Activated CD8-positive, alpha-beta memory T cell treated with anti-CD3 and anti-CD28 coated beads, Interleukin-2, amount 50 U/mL, for 4 hours (primary cell): ENCODE measurements around the gene AADACL4.
"Not testable (repeated sequence)": the region's sequence is repeated elsewhere in the genome, so short reads cannot be mapped to it uniquely, and the experiment has no call there.

ENCODE experiments used
- DNase-seq: peaks from one replicate; pipeline ENCODE4 v3.0.0-alpha.2; 2020

Gene AADACL4

GRCh38 chr1:12661606-12662219, 17.8 kb downstream of the AADACL4 start:
- no peak for DNase-seq

- DNase-seq: no peak
Measured at GRCh38 chr1:12662556-12662955, 18.7 kb downstream of the AADACL4 start.

DNA sequence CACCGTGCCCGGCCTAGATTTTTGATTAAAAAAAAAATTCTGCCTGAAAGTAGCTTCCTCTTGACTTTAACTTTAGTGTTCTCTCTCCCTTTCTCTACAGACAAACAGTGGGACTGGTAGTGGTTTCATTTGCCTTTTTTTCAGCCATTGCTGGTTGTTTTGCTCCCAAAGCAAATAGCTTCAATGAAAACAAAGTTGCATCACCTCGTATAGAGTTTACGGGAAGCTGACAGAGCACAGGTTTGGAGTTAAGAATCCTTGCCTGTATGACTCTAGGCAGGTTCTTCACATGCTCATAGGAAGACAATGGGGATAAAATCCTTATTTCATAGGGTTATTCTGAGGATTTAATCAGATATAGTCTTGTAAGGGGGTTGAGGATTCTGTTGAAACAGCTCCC, 21.6 kb downstream of the AADACL4 start:
- DNase-seq: no peak

GRCh38 chr1:12666141-12666735, 22.4 kb downstream of the AADACL4 start:
- DNase-seq: no peak

DNA sequence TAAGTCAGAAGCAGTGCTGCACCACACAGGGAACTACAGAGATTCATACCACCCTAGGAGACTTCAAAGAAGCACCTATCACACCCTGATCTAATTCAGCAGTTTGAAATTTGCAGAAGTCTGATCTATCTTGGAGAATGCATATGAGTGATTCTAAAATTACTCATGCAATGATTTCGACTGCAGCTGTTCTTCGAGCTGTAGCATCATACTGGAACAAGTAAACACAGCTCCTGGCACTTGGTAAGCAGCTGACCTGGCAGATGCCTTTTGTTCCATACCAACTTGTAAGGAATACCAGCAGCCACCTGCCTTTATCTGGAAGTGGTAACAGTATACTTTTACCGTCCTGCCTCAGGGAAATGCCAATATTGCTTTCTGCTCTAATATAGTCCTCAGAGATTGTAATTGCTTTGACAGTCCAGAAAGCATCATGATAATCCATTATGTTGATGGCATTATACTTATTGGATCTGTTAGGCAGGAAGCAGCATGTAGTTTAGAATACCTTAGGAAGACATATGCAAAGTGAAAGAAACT, 25.7 kb downstream of the AADACL4 start:
- no peak for DNase-seq

DNA sequence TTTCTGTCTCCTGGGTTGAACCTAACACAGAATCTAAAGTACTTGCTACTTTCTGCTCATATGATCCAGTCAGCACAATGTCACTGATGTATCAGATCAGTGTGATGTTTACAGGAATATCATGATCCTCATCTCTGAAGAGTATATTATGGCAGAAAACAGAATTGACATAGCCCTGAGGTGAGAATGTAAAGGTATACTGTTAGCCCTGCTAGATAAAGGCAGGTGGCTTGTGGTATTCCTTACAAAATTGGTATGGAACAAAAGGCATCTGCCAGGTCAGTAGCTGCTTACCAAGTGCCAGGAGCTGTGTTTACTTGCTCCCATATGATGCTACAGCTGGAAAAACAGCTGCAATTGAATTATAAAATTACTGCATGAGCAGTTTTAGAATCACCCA, 30.5 kb downstream of the AADACL4 start:
- DNase-seq: no peak

DNA sequence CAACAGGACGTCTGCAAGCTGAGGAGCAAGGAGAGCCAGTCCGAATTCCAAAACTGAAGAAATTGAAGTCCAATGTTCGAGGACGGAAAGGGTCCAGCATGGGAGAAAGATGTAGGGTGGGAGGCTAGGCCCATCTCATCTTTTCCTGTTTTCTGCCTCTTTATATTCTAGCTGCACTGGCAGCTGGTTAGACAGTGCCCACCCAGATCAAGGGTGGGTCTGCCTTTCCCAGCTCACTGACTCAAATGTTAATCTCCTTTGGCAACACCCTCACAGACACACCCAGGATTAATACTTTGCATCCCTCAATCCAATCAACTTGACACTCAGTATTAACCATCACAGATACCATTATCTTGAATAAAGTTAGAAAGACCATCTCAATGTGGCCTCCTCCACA, 32.2 kb downstream of the AADACL4 start:
- not testable (repeated sequence) for DNase-seq

DNA sequence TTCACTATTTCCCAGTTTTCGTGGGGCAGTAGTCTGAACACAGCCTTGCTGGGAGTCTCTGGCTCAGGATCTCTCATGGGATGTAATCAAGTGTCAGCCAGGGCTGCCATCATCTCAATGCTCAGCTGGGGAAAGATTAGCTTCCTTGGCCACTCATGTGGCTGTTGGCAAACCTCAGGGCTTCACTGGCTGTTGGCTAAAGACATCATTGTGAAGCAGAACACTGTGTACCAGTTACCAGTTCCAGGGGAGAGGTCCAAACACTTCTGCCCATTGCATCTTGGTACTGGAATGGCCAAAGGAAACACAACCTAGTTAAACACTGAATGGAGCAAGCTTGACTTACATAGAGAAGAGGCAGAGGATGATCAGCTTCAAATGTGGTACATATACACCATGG, 33.7 kb downstream of the AADACL4 start:
- DNase-seq: no peak

GRCh38 chr1:12678350-12678749, 34.5 kb downstream of the AADACL4 start:
- DNase-seq: no peak

- no peak for DNase-seq
Measured at GRCh38 chr1:12678820-12679219, 34.9 kb downstream of the AADACL4 start.

DNA sequence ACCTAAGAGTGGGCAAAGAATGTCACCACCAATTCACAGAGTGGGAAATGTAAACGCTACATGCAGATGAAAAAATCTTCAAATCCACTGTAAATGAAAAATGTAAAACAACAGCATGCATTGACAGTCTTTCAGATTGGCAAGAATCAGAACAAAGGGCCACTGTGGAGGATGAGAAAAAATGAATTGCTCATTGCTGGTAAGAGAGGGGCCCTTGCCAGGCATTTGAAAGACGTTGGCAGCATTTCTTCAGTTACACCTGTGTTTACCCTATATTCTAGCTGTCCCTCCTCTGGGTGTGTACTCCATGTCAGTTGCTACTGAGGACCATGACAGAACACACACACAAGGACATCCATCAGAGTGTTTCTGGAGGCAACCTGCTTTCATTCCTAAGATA, 46.3 kb downstream of the AADACL4 start:
- DNase-seq: no peak

GRCh38 chr1:12692967-12693782, 49.3 kb downstream of the AADACL4 start:
- no peak for DNase-seq

DNA sequence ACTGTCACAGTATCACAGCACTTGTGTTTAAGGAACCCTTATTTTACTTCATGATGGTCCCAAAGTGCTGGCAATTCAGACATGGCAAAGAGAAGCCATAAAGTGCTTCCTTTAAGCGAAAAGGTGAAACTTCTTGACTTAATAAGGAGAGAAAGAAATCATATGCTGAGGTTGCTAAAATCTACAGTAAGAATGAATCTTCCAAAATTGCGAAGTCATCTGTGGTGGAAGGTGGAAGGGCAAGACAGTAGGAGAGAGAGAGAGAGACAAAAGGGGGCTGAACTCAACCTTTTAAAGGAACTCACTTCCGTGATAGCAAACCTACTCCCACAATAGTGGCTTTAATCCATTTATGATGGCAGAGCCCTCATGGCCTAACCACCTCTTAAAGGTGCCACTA, 52.8 kb downstream of the AADACL4 start:
- no peak for DNase-seq

DNA sequence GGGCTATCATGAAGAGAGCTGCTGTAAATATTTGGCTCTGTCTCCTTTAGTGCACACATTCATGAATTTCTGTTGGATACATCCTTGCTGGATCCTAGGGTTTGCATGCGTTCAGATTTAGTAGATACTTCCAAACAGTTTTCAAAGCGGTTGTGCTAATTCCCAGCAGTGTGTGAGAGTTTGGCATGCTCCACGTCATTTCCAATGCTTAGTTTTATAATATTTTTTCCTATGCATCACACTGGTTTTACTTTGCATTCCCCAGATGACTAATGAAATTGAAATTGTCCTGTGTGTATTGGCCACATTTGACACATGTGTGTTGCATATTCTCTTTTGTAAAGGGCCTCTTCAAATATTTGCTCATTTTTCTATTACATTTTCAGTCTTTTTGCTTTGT, 53.5 kb downstream of the AADACL4 start:
- DNase-seq: no peak

GRCh38 chr1:12703821-12704451, 60.1 kb downstream of the AADACL4 start:
- no peak for DNase-seq

GRCh38 chr1:12706061-12706460, 62.2 kb downstream of the AADACL4 start:
- no peak for DNase-seq

DNA sequence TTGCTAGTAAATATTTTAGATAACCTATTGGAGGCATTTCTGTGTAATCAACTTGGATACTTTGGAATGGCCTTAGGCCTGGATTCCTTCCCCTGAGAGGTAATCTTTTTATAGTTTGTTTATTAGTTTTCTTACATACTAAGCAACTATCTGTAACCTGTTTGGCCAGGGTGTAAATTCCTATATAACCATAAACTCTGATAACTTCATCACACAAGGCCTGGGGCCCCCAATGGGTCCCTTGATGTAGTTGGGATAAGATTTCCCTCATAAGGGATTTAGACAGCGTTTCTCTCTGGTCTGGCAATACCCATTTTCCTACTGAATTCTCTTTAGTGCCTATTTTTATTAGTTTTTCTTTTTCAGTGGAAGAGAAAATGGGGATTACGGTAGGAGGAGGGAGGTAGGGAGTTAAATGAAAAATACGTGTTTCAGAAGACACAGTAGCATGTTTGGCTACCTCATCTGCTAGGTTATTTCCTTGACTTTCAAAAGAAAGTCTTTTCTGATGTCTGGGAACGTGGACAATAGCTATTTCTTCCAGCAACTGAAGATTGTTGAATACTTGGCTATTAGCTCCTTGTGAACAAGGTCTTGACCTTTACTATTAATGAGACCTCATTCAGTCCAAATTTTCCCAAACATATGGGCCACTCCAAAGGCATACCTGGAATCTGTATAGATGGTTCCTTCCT, 64.7 kb downstream of the AADACL4 start:
- no peak for DNase-seq

GRCh38 chr1:12709091-12709491, 65.2 kb downstream of the AADACL4 start:
- DNase-seq: no peak

DNA sequence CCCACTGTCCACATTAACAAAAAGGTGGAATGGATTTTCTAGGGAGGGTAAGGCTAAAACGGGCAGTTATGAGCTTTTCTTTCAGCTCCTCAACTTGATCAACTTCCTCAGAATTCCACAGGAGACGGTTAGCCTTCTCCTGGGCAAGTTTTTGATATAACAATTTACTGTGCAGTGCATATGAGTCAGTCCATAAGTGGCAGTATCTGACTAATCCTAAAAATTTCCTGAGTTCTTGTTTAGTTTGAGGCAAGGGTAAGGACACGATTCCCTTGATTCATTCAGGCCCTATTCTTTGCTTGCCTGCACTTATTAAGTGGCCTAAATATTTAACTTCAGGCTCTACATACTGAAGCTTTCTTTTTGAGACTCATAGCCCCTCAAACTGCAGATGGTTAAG, 65.8 kb downstream of the AADACL4 start:
- no peak for DNase-seq

GRCh38 chr1:12711536-12711935, 67.7 kb downstream of the AADACL4 start:
- no peak for DNase-seq

GRCh38 chr1:12712076-12712475, 68.2 kb downstream of the AADACL4 start:
- DNase-seq: no peak

- DNase-seq: no peak
Measured at GRCh38 chr1:12712929-12713328, 69.0 kb downstream of the AADACL4 start.

GRCh38 chr1:12713651-12714050, 69.8 kb downstream of the AADACL4 start:
- DNase-seq: not testable (repeated sequence)
